Ectodermal cell (in vitro differentiated cells): ENCODE results near the gene PPP4C.
A peak's percentile ranks its signal among the peaks of the same experiment; 100 is the strongest.
"Not testable (repeated sequence)": the region's sequence is repeated elsewhere in the genome, so short reads cannot be mapped to it uniquely, and the experiment has no call there.

ENCODE experiments used
- H3K27ac ChIP-seq: 2 replicates; pipeline ENCODE4 v1.7.0; 2013; ENCODE audit warnings: mild to moderate bottlenecking, low read depth, low read length; ENCODE audit not compliant: insufficient read depth, poor library complexity, severe bottlenecking
- H3K27me3 ChIP-seq: 2 replicates; pipeline ENCODE4 v1.7.0; 2013; ENCODE audit warnings: mild to moderate bottlenecking, low read length; ENCODE audit not compliant: insufficient read depth, control insufficient read depth, poor library complexity, severe bottlenecking
- H3K36me3 ChIP-seq: one replicate; pipeline ENCODE4 v1.7.0; 2013; ENCODE audit warnings: low read length; ENCODE audit not compliant: control insufficient read depth, insufficient read depth
- H3K4me1 ChIP-seq: one replicate; pipeline ENCODE4 v1.7.0; 2013; ENCODE audit warnings: low read length; ENCODE audit not compliant: control insufficient read depth, insufficient read depth
- H3K4me3 ChIP-seq: 2 replicates; pipeline ENCODE4 v1.7.0; 2013; ENCODE audit warnings: low read depth, low read length, control low read depth; ENCODE audit not compliant: insufficient read depth
- H3K9me3 ChIP-seq: 2 replicates; pipeline ENCODE4 v1.7.0; 2013; ENCODE audit warnings: mild to moderate bottlenecking, low read length, moderate library complexity; ENCODE audit not compliant: control insufficient read depth
- WGBS, 2 experiments: methylation state at CpG; one replicate each; pipeline ENCODE4 v1.1.7; 2013; ENCODE audit warnings: missing lambda C conversion rate in 2 of 2; 5-methylcytosine and 5-hydroxymethylcytosine counted together

PPP4C gene

GRCh38 chr16:30040221-30040620 lies 35.6 kb upstream of the PPP4C start:
- no peak overlapping the region for H3K4me3 ChIP-seq
- no peaks in the 10 kb centered on the region for H3K9me3 ChIP-seq
- no peaks in the 10 kb centered on the region for H3K36me3 ChIP-seq
- WGBS, 2 experiments, result 84 to 89% methylated on average over 5 of the region's 5 CpGs
- no peaks in the 10 kb centered on the region for H3K4me1 ChIP-seq
- H3K27ac ChIP-seq, result no peak overlapping the region
- H3K27me3 ChIP-seq, result peaks cover 3% of the 10 kb centered on the region

GRCh38 chr16:30040690-30041089 lies 35.1 kb upstream of the PPP4C start:
- H3K36me3 ChIP-seq, H3K4me3 ChIP-seq, H3K27ac ChIP-seq, H3K27me3 ChIP-seq, H3K4me1 ChIP-seq, H3K9me3 ChIP-seq: not testable (repeated sequence)
- 85 to 88% methylated on average over 5 of the region's 5 CpGs for WGBS, 2 experiments

- H3K4me1 ChIP-seq, result no peaks in the 10 kb centered on the region
- no peaks in the 10 kb centered on the region for H3K9me3 ChIP-seq
- no peak overlapping the region for H3K27ac ChIP-seq
- H3K36me3 ChIP-seq, result no peaks in the 10 kb centered on the region
- H3K27me3 ChIP-seq, result no peaks in the 10 kb centered on the region
- no peak overlapping the region for H3K4me3 ChIP-seq
- 64 to 72% methylated on average over 1 to 2 of the region's 5 CpGs for WGBS, 2 experiments
Measured at GRCh38 chr16:30041841-30042240, 34.0 kb upstream of the PPP4C start.

- Histone ChIP-seq H3K36me3 (no peaks in the 10 kb centered on the region), H3K27me3 (no peaks in the 10 kb centered on the region), H3K4me3 (no peak overlapping the region), H3K27ac (no peak overlapping the region), H3K4me1 (no peaks in the 10 kb centered on the region), H3K9me3 (no peaks in the 10 kb centered on the region)
- 86 to 87% methylated on average over 8 of the region's 8 CpGs for WGBS, 2 experiments
Measured at GRCh38 chr16:30046178-30046577, 29.6 kb upstream of the PPP4C start.

- no peaks in the 10 kb centered on the region for H3K36me3 ChIP-seq
- no peak overlapping the region for H3K27ac ChIP-seq
- WGBS, 2 experiments, result 100% methylated on average over 1 of the region's 1 CpG; no CpG with 5 or more reads in 1 of the 2 experiments
- H3K27me3 ChIP-seq, result no peaks in the 10 kb centered on the region
- no peak overlapping the region for H3K4me3 ChIP-seq
- H3K4me1 ChIP-seq, result no peaks in the 10 kb centered on the region
- no peaks in the 10 kb centered on the region for H3K9me3 ChIP-seq
Measured at GRCh38 chr16:30046588-30046987, 29.2 kb upstream of the PPP4C start.

- H3K4me3 ChIP-seq, result no peak overlapping the region
- H3K4me1 ChIP-seq, result no peaks in the 10 kb centered on the region
- H3K9me3 ChIP-seq, result no peaks in the 10 kb centered on the region
- no peak overlapping the region for H3K27ac ChIP-seq
- WGBS, 2 experiments, result 94 to 95% methylated on average over 8 of the region's 8 CpGs
- H3K27me3 ChIP-seq, result no peaks in the 10 kb centered on the region
- no peaks in the 10 kb centered on the region for H3K36me3 ChIP-seq
Measured at GRCh38 chr16:30049871-30050270, 25.9 kb upstream of the PPP4C start.

GRCh38 chr16:30051518-30051917 lies 24.3 kb upstream of the PPP4C start:
- no peaks in the 10 kb centered on the region for H3K27me3 ChIP-seq
- 88 to 92% methylated on average over 3 of the region's 3 CpGs for WGBS, 2 experiments
- H3K4me3 ChIP-seq, result no peak overlapping the region
- H3K4me1 ChIP-seq, result no peaks in the 10 kb centered on the region
- no peaks in the 10 kb centered on the region for H3K36me3 ChIP-seq
- no peaks in the 10 kb centered on the region for H3K9me3 ChIP-seq
- H3K27ac ChIP-seq, result no peak overlapping the region

GRCh38 chr16:30052671-30053372 lies 23.0 kb upstream of the PPP4C start:
- Histone ChIP-seq H3K4me3 (peak overlapping the region; percentile 81), H3K4me1 (no peaks in the 10 kb centered on the region), H3K9me3 (no peaks in the 10 kb centered on the region), H3K36me3 (no peaks in the 10 kb centered on the region), H3K27me3 (no peaks in the 10 kb centered on the region), H3K27ac (no peak overlapping the region)
- WGBS, 2 experiments, result 3 to 4% methylated on average over 55 to 56 of the region's 58 CpGs

- no peak overlapping the region for H3K27ac ChIP-seq
- WGBS, 2 experiments, result 17 to 20% methylated on average over 19 of the region's 19 CpGs
Measured at GRCh38 chr16:30053376-30054015, 22.3 kb upstream of the PPP4C start.

GRCh38 chr16:30054451-30054850 lies 21.3 kb upstream of the PPP4C start:
- 71 to 75% methylated on average over 8 of the region's 8 CpGs for WGBS, 2 experiments
- no peaks in the 10 kb centered on the region for H3K4me1 ChIP-seq
- no peaks in the 10 kb centered on the region for H3K36me3 ChIP-seq
- H3K9me3 ChIP-seq, result no peaks in the 10 kb centered on the region
- no peaks in the 10 kb centered on the region for H3K27me3 ChIP-seq
- no peak overlapping the region for H3K27ac ChIP-seq
- no peak overlapping the region for H3K4me3 ChIP-seq

More at GRCh38 chr16:30053376-30054015, 22.3 kb upstream of the PPP4C start:
- H3K4me1 ChIP-seq, result no peaks in the 10 kb centered on the region
- H3K9me3 ChIP-seq, result no peaks in the 10 kb centered on the region
- peak overlapping the region; percentile 81 for H3K4me3 ChIP-seq
- H3K27me3 ChIP-seq, result no peaks in the 10 kb centered on the region
- no peaks in the 10 kb centered on the region for H3K36me3 ChIP-seq
